WTC11 (cell line): ENCODE results near the gene PTGS1. TPM values are rescaled to one million over a fixed set of nuclear protein-coding genes. Genes with fewer than 3 reads are reported as not detected.
"Not testable (repeated sequence)": the region's sequence is repeated elsewhere in the genome, so short reads cannot be mapped to it uniquely, and the experiment has no call there.

Source experiments
- ATAC-seq: fragments of 200-7000 bp; cut with Tn5 transposase; 2 replicates; pipeline ENCODE4 v1.10.0; 2021; ENCODE audit warnings: mild to moderate bottlenecking, moderate library complexity
- CTCF ChIA-PET: fragments of 300-600 bp; sonication (Branson Sonifier 250); formaldehyde crosslinking; loops from one replicate; lab custom pipeline; 2021; ENCODE audit warnings: antibody characterized with exemption; lab: Charles Lee
- POLR2A ChIA-PET: fragments of 350-600 bp; sonication (Branson Sonifier 250); formaldehyde crosslinking; loops from one replicate; lab custom pipeline; 2021; ENCODE audit warnings: antibody characterized with exemption; lab: Charles Lee
- DNase-seq: peaks from one replicate; pipeline ENCODE4 v3.0.0; 2021; ENCODE audit warnings: low spot score
- H3K27ac Mint-ChIP-seq: 2 replicates; pipeline ENCODE4 v1.8.0; 2021; ENCODE audit warnings: mixed read lengths
- H3K27me3 Mint-ChIP-seq: 2 replicates; pipeline ENCODE4 v1.8.0; 2021; ENCODE audit warnings: low read depth, mild to moderate bottlenecking, moderate library complexity, mixed read lengths
- H3K36me3 Mint-ChIP-seq: 2 replicates; pipeline ENCODE4 v1.8.0; 2021; ENCODE audit warnings: mixed read lengths
- H3K4me1 Mint-ChIP-seq: 2 replicates; pipeline ENCODE4 v1.8.0; 2022; ENCODE audit warnings: mixed read lengths
- H3K4me3 Mint-ChIP-seq: 2 replicates; pipeline ENCODE4 v1.8.0; 2021; ENCODE audit warnings: mild to moderate bottlenecking, moderate library complexity, mixed read lengths
- H3K9me3 Mint-ChIP-seq: 2 replicates; pipeline ENCODE4 v1.8.0; 2021; ENCODE audit warnings: mixed read lengths
- ATF6 ChIP-seq: sonication (generic); formaldehyde crosslinking; IDR thresholded peaks from 2 replicates; pipeline ENCODE4 v1.8.1; 2023; ENCODE audit warnings: mild to moderate bottlenecking, missing genetic modification reagents
- CDX4 ChIP-seq: fragments of 250-450 bp; sonication (Bioruptor Pico); IDR thresholded peaks from 2 replicates; pipeline ENCODE4 v1.9.0; 2021; ENCODE audit warnings: moderate library complexity, mild to moderate bottlenecking, inconsistent platforms, borderline replicate concordance
- CREB1 ChIP-seq: sonication (generic); formaldehyde crosslinking; IDR thresholded peaks from 2 replicates; pipeline ENCODE4 v1.8.0; 2023; ENCODE audit warnings: mild to moderate bottlenecking, missing genetic modification reagents
- CTCF ChIP-seq: fragments of 200-600 bp; IDR thresholded peaks from 2 replicates; pipeline ENCODE4 v1.8.0; 2022; ENCODE audit warnings: antibody characterized with exemption
- E2F4 ChIP-seq: sonication (generic); formaldehyde crosslinking; IDR thresholded peaks from 2 replicates; pipeline ENCODE4 v1.8.1; 2022; ENCODE audit warnings: low read depth, mild to moderate bottlenecking, moderate library complexity, missing genetic modification reagents, borderline replicate concordance
- HMGXB4 ChIP-seq: sonication (generic); formaldehyde crosslinking; IDR thresholded peaks from 2 replicates; pipeline ENCODE4 v1.8.1; 2023; ENCODE audit warnings: mild to moderate bottlenecking, moderate library complexity, missing genetic modification reagents
- JUN ChIP-seq: sonication (generic); formaldehyde crosslinking; IDR thresholded peaks from 2 replicates; pipeline ENCODE4 v1.8.0; 2023; ENCODE audit warnings: mild to moderate bottlenecking, missing genetic modification reagents
- KAT7 ChIP-seq: sonication (generic); formaldehyde crosslinking; IDR thresholded peaks from 2 replicates; pipeline ENCODE4 v1.8.1; 2023; ENCODE audit warnings: missing genetic modification reagents, mild to moderate bottlenecking, borderline replicate concordance
- MAX ChIP-seq: sonication (generic); formaldehyde crosslinking; IDR thresholded peaks from 2 replicates; pipeline ENCODE4 v1.8.0; 2022; ENCODE audit warnings: mild to moderate bottlenecking, missing genetic modification reagents
- MLX ChIP-seq: sonication (generic); formaldehyde crosslinking; IDR thresholded peaks from 2 replicates; pipeline ENCODE4 v1.8.1; 2023; ENCODE audit warnings: mild to moderate bottlenecking, missing genetic modification reagents, moderate library complexity
- NFATC4 ChIP-seq: fragments of 250-450 bp; sonication (Bioruptor Pico); IDR thresholded peaks from 2 replicates; pipeline ENCODE4 v1.9.0; 2021; ENCODE audit warnings: mild to moderate bottlenecking
- NR2C2 ChIP-seq: sonication (generic); formaldehyde crosslinking; IDR thresholded peaks from 2 replicates; pipeline ENCODE4 v1.8.0; 2022; ENCODE audit warnings: mild to moderate bottlenecking, missing genetic modification reagents
- NR3C1 ChIP-seq: sonication (generic); formaldehyde crosslinking; conservative IDR thresholded peaks from 2 replicates; pipeline ENCODE4 v1.8.1; 2023; ENCODE audit warnings: low read depth, mild to moderate bottlenecking, missing genetic modification reagents
- RELA ChIP-seq: sonication (generic); formaldehyde crosslinking; IDR thresholded peaks from 2 replicates; pipeline ENCODE4 v1.8.1; 2022; ENCODE audit warnings: missing genetic modification reagents, mild to moderate bottlenecking, borderline replicate concordance
- SMAD3 ChIP-seq: sonication (generic); formaldehyde crosslinking; IDR thresholded peaks from 2 replicates; pipeline ENCODE4 v1.8.0; 2022; ENCODE audit warnings: missing genetic modification reagents, mild to moderate bottlenecking, borderline replicate concordance
- TEAD1 ChIP-seq: sonication (generic); formaldehyde crosslinking; IDR thresholded peaks from 2 replicates; pipeline ENCODE4 v1.8.0; 2022; ENCODE audit warnings: mild to moderate bottlenecking, missing genetic modification reagents
- ZMAT4 ChIP-seq: fragments of 250-450 bp; sonication (Bioruptor Pico); IDR thresholded peaks from 2 replicates; pipeline ENCODE4 v1.9.0; 2021; ENCODE audit warnings: mild to moderate bottlenecking
- ZNF263 ChIP-seq: sonication (generic); formaldehyde crosslinking; IDR thresholded peaks from 2 replicates; pipeline ENCODE4 v1.8.1; 2022; ENCODE audit warnings: low read depth, mild to moderate bottlenecking, moderate library complexity, missing genetic modification reagents
- ZNF396 ChIP-seq: fragments of 250-450 bp; sonication (Bioruptor Pico); IDR thresholded peaks from 2 replicates; pipeline ENCODE4 v1.8.0; 2021; ENCODE audit warnings: mild to moderate bottlenecking, moderate library complexity, borderline replicate concordance
- ZNF423 ChIP-seq: fragments of 250-450 bp; sonication (Bioruptor Pico); IDR thresholded peaks from 2 replicates; pipeline ENCODE4 v2.1.2; 2022; ENCODE audit warnings: mild to moderate bottlenecking, moderate library complexity
- total RNA-seq: library from RNA; stranded (reverse); gene quantifications from 3 replicates; pipeline ENCODE4 v1.2.3, GENCODE V29; 2021

The PTGS1 gene
- total RNA-seq, 1 experiment from 2014 or later: 1.0 TPM

- Mint-ChIP-seq H3K4me3 (no peak overlapping the region), H3K27ac (no peak overlapping the region), H3K27me3 (no peaks in the 10 kb centered on the region), H3K4me1 (peaks cover 16% of the 10 kb centered on the region), H3K36me3 (peaks cover 21% of the 10 kb centered on the region), H3K9me3 (no peaks in the 10 kb centered on the region)
- TF ChIP-seq NR2C2 (CRISPR knock-in tag) (no peak), JUN (no peak), NFATC4 (CRISPR knock-in tag) (no peak), MAX (no peak), ZMAT4 (CRISPR knock-in tag) (no peak), MLX (CRISPR knock-in tag) (no peak)
- POLR2A ChIA-PET: interaction anchor here (0.7 kb wide), 1 partner anchor 723 kb away, joined by 4 read pairs; no protein-coding TSS in a partner anchor
- no peak for ATAC-seq
- CTCF ChIA-PET: interaction anchor here (0.7 to 1.5 kb wide), 2 partner anchors 10 to 14 kb away, joined by 3 to 5 read pairs; no protein-coding TSS in a partner anchor
- DNase-seq: no peak
Observed at GRCh38 chr9:122327175-122327574, 43.6 kb upstream of the PTGS1 start.

GRCh38 chr9:122329597-122329996, 41.2 kb upstream of the PTGS1 start:
- DNase-seq: no peak
- Mint-ChIP-seq H3K36me3 (0 out of 2 replicates have a peak, but pooled peaks cover 1% of the 10 kb centered on the region), H3K4me3 (no peak overlapping the region), H3K4me1 (peaks cover 30% of the 10 kb centered on the region), H3K27ac (peak overlapping the region; percentile 24; the same call in 1 of the 2 replicates), H3K9me3 (no peaks in the 10 kb centered on the region), H3K27me3 (no peaks in the 10 kb centered on the region)
- ATAC-seq: no peak
- no peak for TF ChIP-seq TEAD1 (CRISPR knock-in tag)
- TF ChIP-seq MAX: no peak
- TF ChIP-seq NR3C1 (CRISPR knock-in tag): no peak
- no peak for TF ChIP-seq E2F4 (CRISPR knock-in tag)
- TF ChIP-seq CDX4 (CRISPR knock-in tag): no peak
- TF ChIP-seq HMGXB4 (CRISPR knock-in tag): no peak
- no peak for TF ChIP-seq CTCF
- TF ChIP-seq ATF6: no peak
- TF ChIP-seq CREB1 (CRISPR knock-in tag): no peak
- no peak for TF ChIP-seq KAT7
- TF ChIP-seq ZNF423: no peak
- no peak for TF ChIP-seq RELA (CRISPR knock-in tag)
- TF ChIP-seq SMAD3 (CRISPR knock-in tag): no peak
- no peak for TF ChIP-seq ZNF396
- no peak for TF ChIP-seq NFATC4 (CRISPR knock-in tag)
- no peak for TF ChIP-seq ZNF263 (CRISPR knock-in tag)
- ChIA-PET POLR2A (no interaction called here), CTCF (interaction anchor here (5.5 kb wide), 1 partner anchor 21 kb away, joined by 23 read pairs; no protein-coding TSS in a partner anchor)

- CTCF ChIA-PET: interaction anchor here (0.7 to 5.5 kb wide), 3 partner anchors 20 to 231 kb away, joined by 3 to 23 read pairs (median 4); no protein-coding TSS in a partner anchor
- POLR2A ChIA-PET: interaction anchor here (0.6 kb wide), 1 partner anchor 73 kb away, joined by 3 read pairs; no protein-coding TSS in a partner anchor
- H3K27me3 Mint-ChIP-seq, H3K36me3 Mint-ChIP-seq, H3K4me3 Mint-ChIP-seq, ATAC-seq, DNase-seq, H3K9me3 Mint-ChIP-seq: not testable (repeated sequence)
- Mint-ChIP-seq H3K27ac (0 out of 2 replicates have a peak overlapping the region, but pooled peaks have one; percentile 31), H3K4me1 (peaks cover 33% of the 10 kb centered on the region)
Observed at GRCh38 chr9:122330466-122330865, 40.4 kb upstream of the PTGS1 start.
